HEK293 (cell line): ENCODE measurements around the gene SPCS2.

Experiments used
- CTCF ChIA-PET: fragments of 350-600 bp; formaldehyde crosslinking; extraction: SDS; loops from one replicate; lab custom pipeline; 2021; ENCODE audit warnings: antibody characterized with exemption; lab: Yijun Ruan, JAX
- POLR2A ChIA-PET: fragments of 300-600 bp; formaldehyde crosslinking; extraction: SDS; loops from one replicate; lab custom pipeline; 2020; ENCODE audit warnings: antibody characterized with exemption, inconsistent platforms; lab: Yijun Ruan, JAX
- H3K27ac ChIP-seq: fragments of 200-500 bp; sonication (Bioruptor generic); 2 replicates; pipeline ENCODE4 v1.5.1; 2014; ENCODE audit warnings: low read depth, low read length, control low read depth, inconsistent platforms; ENCODE audit errors: extremely low read depth
- H3K36me3 ChIP-seq, 2 experiments: fragments of 200-500 bp in 1 of 2; sonication (Bioruptor generic) in 1 of 2; 1 replicate in 1 of 2; 2 replicates in 1 of 2; pipeline ENCODE4 v1.5.1; 2014 to 2017; ENCODE audit warnings: inconsistent platforms in 2 of 2, low read length in 2 of 2; ENCODE audit not compliant: control insufficient read depth in 2 of 2, insufficient read depth in 1 of 2
- H3K4me1 ChIP-seq: fragments of 200-500 bp; sonication (Bioruptor generic); 2 replicates; pipeline ENCODE4 v1.5.1; 2014; ENCODE audit warnings: mild to moderate bottlenecking, low read length, inconsistent platforms; ENCODE audit not compliant: control insufficient read depth, insufficient read depth
- H3K4me3 ChIP-seq: 2 replicates; pipeline ENCODE4 v1.5.1; 2011; ENCODE audit warnings: low read depth, mild to moderate bottlenecking, control low read depth, low read length, moderate library complexity
- H3K9me3 ChIP-seq: fragments of 200-500 bp; sonication (Bioruptor generic); 2 replicates; pipeline ENCODE4 v1.5.1; 2014; ENCODE audit warnings: low read depth, low read length, inconsistent platforms; ENCODE audit not compliant: control insufficient read depth, insufficient read depth
- EGR2 ChIP-seq: fragments of 450-650 bp; formaldehyde crosslinking; IDR thresholded peaks from 2 replicates; pipeline ENCODE4 v1.5.1; 2016; ENCODE audit warnings: low read depth, missing biosample characterization, missing genetic modification characterization
- GLIS1 ChIP-seq: fragments of 450-650 bp; formaldehyde crosslinking; IDR thresholded peaks from 2 replicates; pipeline ENCODE4 v1.5.1; 2016; ENCODE audit warnings: missing biosample characterization, missing genetic modification characterization
- SP2 ChIP-seq: fragments of 450-650 bp; formaldehyde crosslinking; IDR thresholded peaks from 2 replicates; pipeline ENCODE4 v1.5.1; 2016; ENCODE audit warnings: missing biosample characterization, missing genetic modification characterization
- SP3 ChIP-seq: fragments of 450-650 bp; formaldehyde crosslinking; IDR thresholded peaks from 2 replicates; pipeline ENCODE4 v1.5.1; 2016; ENCODE audit warnings: missing biosample characterization, missing genetic modification characterization
- SP7 ChIP-seq: fragments of 450-650 bp; formaldehyde crosslinking; IDR thresholded peaks from 2 replicates; pipeline ENCODE4 v1.5.1; 2016; ENCODE audit warnings: missing biosample characterization, missing genetic modification characterization
- WT1 ChIP-seq: fragments of 450-650 bp; formaldehyde crosslinking; IDR thresholded peaks from 2 replicates; pipeline ENCODE4 v1.5.1; 2016; ENCODE audit warnings: missing biosample characterization, missing genetic modification characterization
- YY2 ChIP-seq: fragments of 450-650 bp; formaldehyde crosslinking; IDR thresholded peaks from 2 replicates; pipeline ENCODE4 v1.5.1; 2016; ENCODE audit warnings: missing biosample characterization, missing genetic modification characterization
- ZBTB11 ChIP-seq: fragments of 450-650 bp; formaldehyde crosslinking; conservative IDR thresholded peaks from 2 replicates; pipeline ENCODE4 v1.5.1; 2016; ENCODE audit warnings: low read depth, missing biosample characterization, missing genetic modification characterization
- ZBTB17 ChIP-seq: fragments of 450-650 bp; formaldehyde crosslinking; IDR thresholded peaks from 2 replicates; pipeline ENCODE4 v1.5.1; 2016; ENCODE audit warnings: missing biosample characterization, missing genetic modification characterization
- ZBTB48 ChIP-seq: fragments of 450-650 bp; formaldehyde crosslinking; IDR thresholded peaks from 2 replicates; pipeline ENCODE4 v1.5.1; 2016; ENCODE audit warnings: missing biosample characterization, missing genetic modification characterization
- ZEB2 ChIP-seq: fragments of 450-650 bp; formaldehyde crosslinking; IDR thresholded peaks from 2 replicates; pipeline ENCODE4 v1.5.1; 2016; ENCODE audit warnings: missing biosample characterization, missing genetic modification characterization
- ZNF2 ChIP-seq: fragments of 450-650 bp; formaldehyde crosslinking; IDR thresholded peaks from 2 replicates; pipeline ENCODE4 v1.5.1; 2016; ENCODE audit warnings: missing biosample characterization, missing genetic modification characterization
- ZNF239 ChIP-seq: fragments of 450-650 bp; formaldehyde crosslinking; IDR thresholded peaks from 2 replicates; pipeline ENCODE4 v1.5.1; 2016; ENCODE audit warnings: missing biosample characterization, missing genetic modification characterization
- ZNF24 ChIP-seq: fragments of 450-650 bp; formaldehyde crosslinking; IDR thresholded peaks from 2 replicates; pipeline ENCODE4 v1.5.1; 2016; ENCODE audit warnings: missing biosample characterization, missing genetic modification characterization
- ZNF335 ChIP-seq: fragments of 450-650 bp; formaldehyde crosslinking; conservative IDR thresholded peaks from 2 replicates; pipeline ENCODE4 v1.5.1; 2016; ENCODE audit warnings: missing biosample characterization, missing genetic modification characterization
- ZNF560 ChIP-seq: fragments of 450-650 bp; formaldehyde crosslinking; IDR thresholded peaks from 2 replicates; pipeline ENCODE4 v1.5.1; 2017; ENCODE audit warnings: missing biosample characterization, missing genetic modification characterization, borderline replicate concordance
- ZNF580 ChIP-seq: fragments of 450-650 bp; formaldehyde crosslinking; IDR thresholded peaks from 2 replicates; pipeline ENCODE4 v1.5.1; 2016; ENCODE audit warnings: missing biosample characterization, missing genetic modification characterization
- ZNF585B ChIP-seq: fragments of 450-650 bp; formaldehyde crosslinking; IDR thresholded peaks from 2 replicates; pipeline ENCODE4 v1.5.1; 2016; ENCODE audit warnings: missing biosample characterization, missing genetic modification characterization
- ZNF600 ChIP-seq: fragments of 450-650 bp; formaldehyde crosslinking; IDR thresholded peaks from 2 replicates; pipeline ENCODE4 v1.5.1; 2016; ENCODE audit warnings: missing biosample characterization, missing genetic modification characterization
- ZNF621 ChIP-seq: fragments of 450-650 bp; formaldehyde crosslinking; IDR thresholded peaks from 2 replicates; pipeline ENCODE4 v1.5.1; 2017; ENCODE audit warnings: missing biosample characterization, missing genetic modification characterization
- ZNF654 ChIP-seq: fragments of 450-650 bp; formaldehyde crosslinking; IDR thresholded peaks from 2 replicates; pipeline ENCODE4 v1.5.1; 2016; ENCODE audit warnings: low read depth, missing biosample characterization, missing genetic modification characterization
- ZNF747 ChIP-seq: fragments of 450-650 bp; formaldehyde crosslinking; IDR thresholded peaks from 2 replicates; pipeline ENCODE4 v1.5.1; 2016; ENCODE audit warnings: missing biosample characterization, missing genetic modification characterization
- ZNF76 ChIP-seq: fragments of 450-650 bp; formaldehyde crosslinking; IDR thresholded peaks from 2 replicates; pipeline ENCODE4; 2016; ENCODE audit warnings: low read depth, missing biosample characterization, missing genetic modification characterization, borderline replicate concordance
- ZNF777 ChIP-seq: fragments of 450-650 bp; formaldehyde crosslinking; IDR thresholded peaks from 2 replicates; pipeline ENCODE4 v1.5.1; 2017; ENCODE audit warnings: missing biosample characterization, missing genetic modification characterization, borderline replicate concordance
- ZSCAN30 ChIP-seq: fragments of 450-650 bp; IDR thresholded peaks from 2 replicates; pipeline ENCODE4 v1.5.1; 2018; ENCODE audit warnings: missing biosample characterization, mild to moderate bottlenecking, missing genetic modification characterization, moderate library complexity
- TF ChIP-seq, protein P1 (sequence below): fragments of 450-650 bp; formaldehyde crosslinking; IDR thresholded peaks from 2 replicates; pipeline ENCODE4 v1.5.1; 2016; ENCODE audit warnings: missing biosample characterization, missing genetic modification characterization
- TF ChIP-seq, protein P2 (sequence below): fragments of 450-650 bp; formaldehyde crosslinking; IDR thresholded peaks from 2 replicates; pipeline ENCODE4 v1.5.1; 2016; ENCODE audit warnings: missing biosample characterization, missing genetic modification characterization
- TF ChIP-seq, protein P3 (sequence below): fragments of 450-650 bp; formaldehyde crosslinking; optimal IDR thresholded peaks from 2 replicates; pipeline ENCODE3; 2016; ENCODE audit warnings: missing biosample characterization, mild to moderate bottlenecking, missing genetic modification characterization

The SPCS2 gene

DNA sequence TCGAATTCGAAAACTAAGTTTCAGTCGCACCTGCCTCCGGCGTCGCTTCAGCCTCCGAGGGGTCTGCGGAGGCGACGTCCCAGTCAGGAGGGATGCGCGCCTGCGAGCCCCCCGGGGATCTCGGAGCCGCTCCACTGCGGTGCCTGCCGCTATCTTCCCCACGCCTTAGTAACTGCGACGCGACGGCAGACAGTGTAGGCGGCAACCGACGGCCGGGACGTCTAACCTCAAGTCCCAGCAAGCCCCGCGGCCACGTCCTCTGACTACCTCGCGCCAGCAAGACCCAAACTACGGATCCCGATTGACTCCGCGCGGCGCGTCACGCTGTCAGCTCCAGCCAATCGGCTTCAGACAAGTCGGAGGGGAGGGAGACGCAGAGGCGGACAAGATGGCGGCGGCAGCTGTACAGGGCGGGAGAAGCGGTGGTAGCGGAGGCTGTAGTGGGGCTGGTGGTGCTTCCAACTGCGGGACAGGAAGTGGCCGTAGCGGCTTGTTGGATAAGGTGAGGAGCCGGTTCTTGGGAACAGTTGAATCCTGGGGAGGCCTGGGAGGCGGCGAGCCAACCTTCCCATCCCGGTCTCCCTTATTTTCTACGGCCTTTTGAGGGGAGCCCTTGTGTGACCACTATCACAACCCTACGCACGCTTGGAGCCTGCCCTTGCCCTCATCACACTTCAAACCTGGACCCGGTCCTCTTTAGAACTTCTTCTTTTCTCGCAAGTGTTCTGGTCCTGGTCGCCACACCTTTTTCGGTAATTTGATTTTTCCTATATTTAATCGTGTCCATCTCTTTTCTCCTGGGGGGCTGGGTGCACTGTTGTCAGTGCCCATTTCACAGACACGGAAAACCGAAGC lies at the start of gene SPCS2, which contains the start of gene XRRA1:
SPCS2 (plus strand) TSS at position 369 of the 855 bp plus-strand sequence; CDS start at position 389, 20 bp downstream.
XRRA1 (minus strand) TSS at position 194 of the 855 bp plus-strand sequence. CDS start 8,213 bp downstream, outside the sequence.
- no peaks in the 10 kb centered on the region for H3K4me1 ChIP-seq
- peak within 1 kb of the TSS; percentile 97 for H3K4me3 ChIP-seq
- H3K27ac ChIP-seq = peak within 1 kb of the TSS; percentile 50; the same call in 1 of the 2 replicates
- H3K36me3 ChIP-seq = peaks cover 0 to 22% of the 10 kb centered on the region in 2 experiments; a peak in 2 of 3 replicates
- no peaks in the 10 kb centered on the region for H3K9me3 ChIP-seq
- CTCF ChIA-PET = interaction anchor here (0.5 to 0.7 kb wide), 2 partner anchors 9 to 216 kb away, joined by 4 to 5 read pairs; no protein-coding TSS in a partner anchor
- POLR2A ChIA-PET = interaction anchor here (1.3 to 1.4 kb wide), 3 partner anchors 11 to 456 kb away, joined by 4 to 7 read pairs (median 4); partner anchors contain the start of gene NEU3
- no peak for TF ChIP-seq ZNF239
- peak; percentile 52; the same call in 1 of the 2 replicates for TF ChIP-seq SP7 (tag by site-specific recombination)
- peak; percentile 92 for TF ChIP-seq SP2 (tag by site-specific recombination)
- TF ChIP-seq ZNF747 = no peak
- 0 out of 2 replicates have a peak, but pooled peaks have one; percentile 41 for TF ChIP-seq ZNF600 (tag by site-specific recombination)
- peak; percentile 38; the same call in 1 of the 2 replicates for TF ChIP-seq ZBTB11 (tag by site-specific recombination)
- TF ChIP-seq ZNF335 (tag by site-specific recombination) = peak; percentile 83
- TF ChIP-seq GLIS1 (tag by site-specific recombination) = 0 out of 2 replicates have a peak, but pooled peaks have one; percentile 12
- peak; percentile 17; the same call in 1 of the 2 replicates for TF ChIP-seq ZSCAN30 (tag by site-specific recombination)
- TF ChIP-seq EGR2 (tag by site-specific recombination) = peak; percentile 71
- peak; percentile 26; the same call in 1 of the 2 replicates for TF ChIP-seq ZNF2 (tag by site-specific recombination)
- TF ChIP-seq WT1 = no peak; the same call in 1 of the 2 replicates
- TF ChIP-seq ZNF560 (tag by site-specific recombination) = no peak
- TF ChIP-seq, protein P1, sequence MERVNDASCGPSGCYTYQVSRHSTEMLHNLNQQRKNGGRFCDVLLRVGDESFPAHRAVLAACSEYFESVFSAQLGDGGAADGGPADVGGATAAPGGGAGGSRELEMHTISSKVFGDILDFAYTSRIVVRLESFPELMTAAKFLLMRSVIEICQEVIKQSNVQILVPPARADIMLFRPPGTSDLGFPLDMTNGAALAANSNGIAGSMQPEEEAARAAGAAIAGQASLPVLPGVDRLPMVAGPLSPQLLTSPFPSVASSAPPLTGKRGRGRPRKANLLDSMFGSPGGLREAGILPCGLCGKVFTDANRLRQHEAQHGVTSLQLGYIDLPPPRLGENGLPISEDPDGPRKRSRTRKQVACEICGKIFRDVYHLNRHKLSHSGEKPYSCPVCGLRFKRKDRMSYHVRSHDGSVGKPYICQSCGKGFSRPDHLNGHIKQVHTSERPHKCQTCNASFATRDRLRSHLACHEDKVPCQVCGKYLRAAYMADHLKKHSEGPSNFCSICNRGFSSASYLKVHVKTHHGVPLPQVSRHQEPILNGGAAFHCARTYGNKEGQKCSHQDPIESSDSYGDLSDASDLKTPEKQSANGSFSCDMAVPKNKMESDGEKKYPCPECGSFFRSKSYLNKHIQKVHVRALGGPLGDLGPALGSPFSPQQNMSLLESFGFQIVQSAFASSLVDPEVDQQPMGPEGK = 0 out of 2 replicates have a peak, but pooled peaks have one; percentile 16
- peak; percentile 97; the same call in 1 of the 2 replicates for TF ChIP-seq ZNF777 (tag by site-specific recombination)
- peak; percentile 67; the same call in 1 of the 2 replicates for TF ChIP-seq SP3 (tag by site-specific recombination)
- peak; percentile 54; the same call in 1 of the 2 replicates for TF ChIP-seq ZNF580 (tag by site-specific recombination)
- TF ChIP-seq, protein P2, sequence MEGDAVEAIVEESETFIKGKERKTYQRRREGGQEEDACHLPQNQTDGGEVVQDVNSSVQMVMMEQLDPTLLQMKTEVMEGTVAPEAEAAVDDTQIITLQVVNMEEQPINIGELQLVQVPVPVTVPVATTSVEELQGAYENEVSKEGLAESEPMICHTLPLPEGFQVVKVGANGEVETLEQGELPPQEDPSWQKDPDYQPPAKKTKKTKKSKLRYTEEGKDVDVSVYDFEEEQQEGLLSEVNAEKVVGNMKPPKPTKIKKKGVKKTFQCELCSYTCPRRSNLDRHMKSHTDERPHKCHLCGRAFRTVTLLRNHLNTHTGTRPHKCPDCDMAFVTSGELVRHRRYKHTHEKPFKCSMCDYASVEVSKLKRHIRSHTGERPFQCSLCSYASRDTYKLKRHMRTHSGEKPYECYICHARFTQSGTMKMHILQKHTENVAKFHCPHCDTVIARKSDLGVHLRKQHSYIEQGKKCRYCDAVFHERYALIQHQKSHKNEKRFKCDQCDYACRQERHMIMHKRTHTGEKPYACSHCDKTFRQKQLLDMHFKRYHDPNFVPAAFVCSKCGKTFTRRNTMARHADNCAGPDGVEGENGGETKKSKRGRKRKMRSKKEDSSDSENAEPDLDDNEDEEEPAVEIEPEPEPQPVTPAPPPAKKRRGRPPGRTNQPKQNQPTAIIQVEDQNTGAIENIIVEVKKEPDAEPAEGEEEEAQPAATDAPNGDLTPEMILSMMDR (tag by site-specific recombination) = no peak
- TF ChIP-seq ZEB2 (tag by site-specific recombination) = peak; percentile 76
- peak; percentile 87 for TF ChIP-seq YY2 (tag by site-specific recombination)
- TF ChIP-seq, protein P3, sequence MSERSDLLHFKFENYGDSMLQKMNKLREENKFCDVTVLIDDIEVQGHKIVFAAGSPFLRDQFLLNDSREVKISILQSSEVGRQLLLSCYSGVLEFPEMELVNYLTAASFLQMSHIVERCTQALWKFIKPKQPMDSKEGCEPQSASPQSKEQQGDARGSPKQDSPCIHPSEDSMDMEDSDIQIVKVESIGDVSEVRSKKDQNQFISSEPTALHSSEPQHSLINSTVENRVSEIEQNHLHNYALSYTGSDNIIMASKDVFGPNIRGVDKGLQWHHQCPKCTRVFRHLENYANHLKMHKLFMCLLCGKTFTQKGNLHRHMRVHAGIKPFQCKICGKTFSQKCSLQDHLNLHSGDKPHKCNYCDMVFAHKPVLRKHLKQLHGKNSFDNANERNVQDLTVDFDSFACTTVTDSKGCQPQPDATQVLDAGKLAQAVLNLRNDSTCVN (tag by site-specific recombination) = peak; percentile 56
- TF ChIP-seq ZBTB48 = peak; percentile 51; the same call in 1 of the 2 replicates
- peak; percentile 92 for TF ChIP-seq ZNF76 (tag by site-specific recombination)
- TF ChIP-seq ZNF654 (tag by site-specific recombination) = no peak
- TF ChIP-seq ZNF24 (tag by site-specific recombination) = 0 out of 2 replicates have a peak, but pooled peaks have one; percentile 30
- no peak for TF ChIP-seq ZNF621 (tag by site-specific recombination)
- peak; percentile 93 for TF ChIP-seq ZBTB17 (tag by site-specific recombination)
- TF ChIP-seq ZNF585B (tag by site-specific recombination) = no peak
